GM19025 (cell line): ENCODE data around the gene PRKCE.

Experiments used
- ATAC-seq: cut with Tn5 transposase; IDR thresholded peaks from one replicate; pipeline ENCODE4 v1.9.1; 2021; ENCODE audit warnings: mild to moderate bottlenecking, low read depth, moderate library complexity; ENCODE audit not compliant: unreplicated experiment

Gene PRKCE

DNA sequence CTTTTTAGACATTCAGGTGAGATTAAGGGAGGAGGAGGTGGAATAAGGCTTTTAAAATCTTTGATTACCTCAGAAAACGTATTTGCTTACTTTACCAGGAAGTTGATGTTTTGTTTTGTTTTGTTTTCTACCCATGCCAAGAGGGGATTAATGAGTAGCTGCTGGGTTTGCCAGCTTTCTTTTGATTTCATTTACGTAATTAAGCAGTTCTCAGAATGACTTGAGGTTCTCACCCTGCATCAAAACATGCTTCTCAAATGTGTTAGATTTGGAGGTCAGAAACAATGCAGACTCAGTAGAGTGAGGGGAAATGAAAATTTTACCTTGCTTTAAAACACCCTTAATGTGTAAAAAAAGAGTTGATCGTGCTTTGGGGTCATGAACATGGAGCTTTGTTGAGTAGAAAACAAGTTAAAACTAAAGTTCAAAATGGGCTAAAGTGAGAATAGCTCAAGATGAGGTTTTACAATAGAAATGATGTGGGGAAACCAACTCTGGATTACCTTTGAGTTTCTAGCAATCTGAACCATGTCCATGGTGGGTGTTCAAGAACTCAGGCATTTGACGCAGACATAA lies 428.6 kb downstream of the PRKCE start:
- ATAC-seq = peak; percentile 65

GRCh38 chr2:46082531-46083485 lies 431.3 kb downstream of the PRKCE start:
- no peak for ATAC-seq

GRCh38 chr2:46086578-46087070 lies 435.1 kb downstream of the PRKCE start:
- ATAC-seq = no peak

DNA sequence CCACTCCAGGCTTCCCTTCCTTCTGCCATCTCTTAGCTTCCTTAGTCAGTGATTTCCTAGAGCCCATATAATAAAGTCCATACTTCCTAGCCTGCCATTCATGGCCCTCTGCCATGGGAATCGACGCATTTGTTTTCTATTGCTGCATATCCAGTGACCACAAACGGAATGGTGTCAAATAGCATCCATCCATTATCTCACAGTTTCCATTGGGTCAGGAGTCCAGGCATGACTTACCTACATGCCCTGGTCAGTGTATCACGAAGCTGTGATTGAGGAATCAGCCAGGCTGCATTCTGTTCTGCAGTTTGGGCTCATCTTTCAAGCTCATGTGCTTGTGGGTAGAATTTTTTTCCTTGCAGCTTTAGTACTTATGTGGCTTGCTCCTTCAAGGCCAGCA lies 436.0 kb downstream of the PRKCE start:
- no peak for ATAC-seq

GRCh38 chr2:46091004-46091403 lies 439.5 kb downstream of the PRKCE start:
- ATAC-seq = no peak

GRCh38 chr2:46091961-46092667 lies 440.6 kb downstream of the PRKCE start:
- ATAC-seq = no peak

DNA sequence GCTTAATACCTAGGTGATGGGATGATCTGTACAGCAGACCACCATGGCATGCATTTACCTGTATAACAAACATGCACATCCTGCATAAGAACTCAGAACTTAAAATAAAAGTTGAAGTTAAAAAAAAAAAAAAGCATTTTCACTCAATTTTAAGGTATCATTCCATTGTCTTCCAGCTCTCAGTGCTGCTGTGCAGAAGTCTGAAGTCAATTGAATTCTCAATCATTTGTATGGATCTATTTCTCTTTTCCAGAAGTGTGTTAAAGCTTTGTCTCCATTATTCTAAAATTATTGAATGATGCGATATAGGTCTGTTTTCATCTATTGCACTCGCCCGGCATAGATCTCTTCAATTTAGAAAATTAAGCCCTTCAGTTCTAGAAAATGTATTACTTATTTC lies 443.2 kb downstream of the PRKCE start:
- ATAC-seq = no peak

DNA sequence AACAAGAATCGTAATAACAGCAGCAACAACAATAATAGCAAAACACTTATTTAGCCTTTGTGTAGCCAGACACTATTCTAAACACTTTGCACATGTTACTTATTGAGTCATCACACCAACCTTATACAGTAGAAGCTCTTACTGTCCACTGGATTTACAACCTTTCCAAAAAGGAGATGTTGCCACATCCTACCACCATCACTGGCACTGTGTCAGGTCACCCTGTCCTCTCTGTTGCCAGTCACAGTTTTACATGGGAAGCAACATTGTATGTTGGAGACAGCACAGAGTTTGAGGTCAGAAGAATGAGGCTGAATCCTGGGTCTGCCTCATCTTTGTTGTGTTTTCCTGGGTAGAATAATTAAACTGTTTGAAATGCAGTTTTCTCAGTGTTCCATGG lies 444.4 kb downstream of the PRKCE start:
- no peak for ATAC-seq

- ATAC-seq = no peak
These were observed 444.8 kb downstream of the PRKCE start for GRCh38 chr2:46096260-46096659.

DNA sequence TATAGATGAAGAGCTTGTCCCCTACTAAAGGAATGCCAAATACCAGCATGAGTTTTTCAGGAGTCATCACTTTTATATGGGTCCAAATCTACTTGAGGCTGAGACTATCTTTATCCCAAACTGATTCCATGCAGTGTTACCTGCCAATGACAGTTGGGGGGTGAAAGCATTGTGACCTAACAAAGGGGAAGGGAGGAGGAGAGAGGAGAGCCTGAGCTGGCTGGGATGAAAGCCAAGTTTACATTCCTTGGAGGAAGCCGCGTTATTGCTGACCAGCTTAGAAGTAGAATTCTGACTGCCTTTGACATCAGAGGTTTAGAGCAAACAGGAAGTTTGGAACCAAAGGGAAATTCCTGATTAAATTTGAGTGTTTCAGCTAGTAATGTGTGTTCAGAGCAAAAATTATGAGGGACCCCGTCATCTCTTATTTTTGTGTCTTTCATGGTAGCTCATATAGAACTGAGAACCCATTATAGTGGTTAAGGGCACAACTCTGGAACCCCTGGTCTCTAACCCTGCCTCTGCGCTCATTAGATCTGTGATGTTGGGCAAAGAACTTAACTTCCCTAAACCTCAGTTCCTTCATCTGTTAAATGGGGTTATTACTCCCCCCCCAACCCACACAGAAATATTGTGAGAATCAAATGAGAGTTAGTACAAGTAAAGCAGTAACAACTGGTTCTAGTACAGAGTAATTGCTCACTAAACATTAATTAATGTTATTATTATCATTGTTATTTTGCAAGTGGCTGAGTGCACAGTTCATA lies 446.4 kb downstream of the PRKCE start:
- ATAC-seq = no peak

DNA sequence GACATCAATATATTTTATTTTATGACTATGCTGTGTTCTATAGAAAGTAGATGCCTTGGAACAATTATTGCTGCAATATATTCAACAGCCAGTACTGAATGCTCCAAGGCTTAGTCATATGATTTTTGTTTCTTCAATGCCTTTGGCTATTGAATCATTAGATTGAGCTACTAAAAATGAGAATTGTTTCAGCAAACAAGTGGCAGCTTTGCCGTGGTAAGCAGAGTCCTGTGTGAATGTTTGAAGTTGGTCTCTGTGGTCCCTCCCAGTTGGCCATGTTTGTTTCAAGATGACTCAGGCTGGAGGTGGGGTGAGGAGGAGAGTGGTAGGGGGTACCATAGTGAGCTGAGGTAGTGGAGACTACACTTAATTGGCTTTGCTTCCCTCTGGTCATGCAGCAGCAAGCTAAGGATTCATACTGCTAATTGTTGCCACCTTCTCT lies 447.2 kb downstream of the PRKCE start:
- ATAC-seq = no peak

DNA sequence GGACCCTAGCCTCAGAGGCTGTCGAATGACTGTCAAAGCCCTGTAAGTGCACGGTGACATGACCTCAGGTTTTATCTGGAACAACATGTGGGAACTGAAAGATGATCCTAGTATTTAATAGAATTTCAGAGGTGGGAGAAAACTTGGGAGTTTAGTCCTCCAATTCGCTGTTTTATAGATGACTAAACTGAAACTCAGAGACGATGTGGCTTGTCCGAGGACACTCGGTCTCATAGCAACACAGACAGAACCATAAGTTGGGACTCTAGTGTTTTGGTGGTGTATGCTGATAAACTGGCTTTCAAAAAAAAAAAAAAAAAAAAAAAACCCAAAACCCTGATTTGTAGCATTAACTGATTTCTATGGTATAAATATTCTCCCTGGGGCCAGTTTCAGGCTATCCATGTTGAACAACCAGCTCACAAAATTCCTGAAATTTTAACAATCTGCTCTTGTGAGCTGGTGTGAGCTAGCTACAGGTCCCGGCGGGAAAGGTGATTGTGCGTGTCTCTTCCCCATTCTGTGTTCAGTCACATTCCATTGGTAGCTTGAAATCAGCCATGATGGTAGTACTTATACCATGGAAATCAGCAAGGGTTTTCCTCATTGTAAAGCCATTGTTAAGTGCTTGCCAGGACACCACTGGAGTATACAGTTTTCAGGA lies 450.2 kb downstream of the PRKCE start:
- ATAC-seq = no peak

DNA sequence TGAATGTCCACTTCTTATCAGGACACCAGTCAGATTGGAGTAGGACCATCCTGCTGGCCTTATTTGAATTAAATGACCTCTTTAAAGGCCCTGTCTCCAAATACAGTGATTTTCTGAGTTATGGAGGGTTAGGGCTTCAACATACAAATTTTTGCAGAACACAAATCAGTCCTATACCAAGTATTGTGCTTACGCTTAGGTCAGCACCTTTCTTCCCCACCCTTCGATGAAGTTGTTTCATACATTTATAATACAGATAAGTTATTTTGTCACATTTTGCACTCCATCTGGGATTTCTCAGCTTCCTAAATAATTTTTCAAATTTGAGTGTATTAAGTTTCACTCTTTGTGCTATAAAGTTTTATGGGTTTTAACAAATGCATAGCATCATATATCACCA lies 455.2 kb downstream of the PRKCE start:
- ATAC-seq = no peak

DNA sequence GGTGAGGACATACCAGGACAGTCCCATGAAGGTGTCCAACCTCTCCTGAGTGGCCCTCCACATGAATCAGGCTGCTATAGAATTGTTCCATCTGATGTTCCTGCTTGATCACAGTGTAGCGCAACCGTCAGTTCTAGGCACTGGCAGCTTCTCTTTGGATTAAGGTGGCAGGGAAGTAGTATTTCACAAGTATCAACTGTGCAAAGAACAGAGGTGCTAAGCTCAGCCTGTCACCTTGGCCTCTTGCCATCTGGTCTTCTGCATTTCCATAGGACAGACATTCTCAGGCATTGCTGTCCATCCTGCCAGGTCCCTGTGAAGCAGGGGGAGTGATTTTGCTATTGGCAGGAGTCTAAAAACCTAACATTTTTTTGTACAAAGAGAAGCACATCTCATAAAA lies 463.5 kb downstream of the PRKCE start:
- ATAC-seq = no peak

- ATAC-seq = no peak
These were observed 464.7 kb downstream of the PRKCE start for GRCh38 chr2:46116150-46116549.

DNA sequence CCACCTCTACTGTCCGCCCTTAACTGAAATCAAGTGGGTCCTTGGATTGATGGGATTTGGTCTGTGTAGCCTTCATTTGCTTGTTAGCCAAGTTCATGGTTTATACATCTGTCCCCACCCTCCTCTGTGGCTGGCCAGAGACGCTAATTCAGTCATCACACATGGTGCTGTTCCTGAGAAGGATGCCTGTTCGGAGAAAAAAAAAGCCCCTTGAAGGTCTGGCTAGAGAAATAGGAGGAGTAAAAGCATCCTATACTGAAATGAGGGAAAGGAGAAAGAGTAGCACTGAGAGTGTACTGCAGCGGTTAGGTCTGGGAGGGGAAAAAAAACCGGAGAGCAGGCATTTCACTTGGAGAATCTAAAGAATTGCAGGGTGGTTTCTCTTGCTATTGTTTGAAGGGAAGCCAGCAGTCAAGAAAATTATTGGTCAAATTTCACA lies 465.1 kb downstream of the PRKCE start:
- no peak for ATAC-seq

GRCh38 chr2:46117379-46117778 lies 465.9 kb downstream of the PRKCE start:
- no peak for ATAC-seq

DNA sequence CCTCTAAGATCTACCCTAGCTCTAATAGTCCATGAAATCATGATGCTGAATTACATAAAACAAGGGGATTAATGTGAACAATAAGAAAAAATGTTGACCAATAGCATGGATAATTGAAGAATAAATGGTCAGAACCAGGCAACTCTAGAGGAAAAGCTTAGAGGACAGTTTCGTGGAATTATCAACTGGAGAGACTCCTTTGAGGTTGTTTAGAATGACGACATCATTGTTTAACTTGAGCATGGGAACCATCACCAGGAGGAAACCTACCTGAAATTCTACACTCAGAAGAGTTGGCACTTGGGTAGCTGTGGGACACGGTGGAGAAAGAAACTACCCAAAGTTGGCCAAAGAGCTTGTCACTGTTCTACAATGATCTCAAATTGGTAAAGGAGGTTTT lies 466.5 kb downstream of the PRKCE start:
- no peak for ATAC-seq

- no peak for ATAC-seq
These were observed 467.3 kb downstream of the PRKCE start for GRCh38 chr2:46118656-46119371.
